T47D (cell line): Measurements from ENCODE around the gene EYS.

Experiments
- DNase-seq, 2 experiments: peaks; one replicate each; pipeline versions ENCODE4 v3.0.0 to v3.0.0-alpha.2; 2011 to 2012; ENCODE audit warnings: low read depth in 1 of 2, low spot score in 1 of 2
- JUND ChIP-seq: IDR thresholded peaks from 2 replicates; pipeline ENCODE4 v1.6.1; 2012; ENCODE audit warnings: low read depth
- in situ Hi-C: cut with HindIII; loops from 2 replicates; pipeline ENCODE4 v1.10.0; 2016; ENCODE audit warnings: low sequenced_read_pairs, low pct_unique_long_range_greater_than_20kb

EYS gene

GRCh38 chr6:64672651-64673050 lies 1034.4 kb downstream of the EYS start:
- no peak for TF ChIP-seq JUND
- in situ Hi-C loops: no loop called here
- DNase-seq: no peak

DNA sequence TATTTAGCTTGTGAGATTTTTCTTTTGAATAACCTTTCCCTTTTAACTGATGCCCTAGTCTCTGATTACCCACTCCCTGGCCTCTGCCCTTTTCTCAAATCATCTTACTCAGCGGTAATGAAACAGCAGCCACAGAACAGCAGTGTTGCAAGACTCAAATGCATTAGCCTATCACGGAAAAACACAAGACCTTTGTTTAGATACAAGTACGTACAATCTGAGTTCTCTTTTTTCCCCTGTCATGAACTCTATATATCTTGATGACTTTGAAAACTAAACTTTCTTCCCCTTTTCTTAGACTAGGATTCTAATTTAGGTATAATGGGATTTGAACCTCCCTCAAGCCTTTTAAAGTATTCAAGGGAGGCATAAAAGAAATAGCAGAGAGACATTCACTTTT lies 1034.9 kb downstream of the EYS start:
- in situ Hi-C loops: no loop called here
- no peak for DNase-seq
- no peak for TF ChIP-seq JUND

GRCh38 chr6:64665137-64665536 lies 1041.9 kb downstream of the EYS start:
- no peak for DNase-seq
- TF ChIP-seq JUND: no peak

GRCh38 chr6:64664480-64664879 lies 1042.5 kb downstream of the EYS start:
- in situ Hi-C loops: no loop called here
- TF ChIP-seq JUND: no peak
- no peak for DNase-seq

More at GRCh38 chr6:64665137-64665536, 1041.9 kb downstream of the EYS start:
- in situ Hi-C loops: no loop called here

GRCh38 chr6:64644024-64644423 lies 1063.0 kb downstream of the EYS start:
- in situ Hi-C loops: no loop called here
- no peak for TF ChIP-seq JUND
- DNase-seq: no peak

DNA sequence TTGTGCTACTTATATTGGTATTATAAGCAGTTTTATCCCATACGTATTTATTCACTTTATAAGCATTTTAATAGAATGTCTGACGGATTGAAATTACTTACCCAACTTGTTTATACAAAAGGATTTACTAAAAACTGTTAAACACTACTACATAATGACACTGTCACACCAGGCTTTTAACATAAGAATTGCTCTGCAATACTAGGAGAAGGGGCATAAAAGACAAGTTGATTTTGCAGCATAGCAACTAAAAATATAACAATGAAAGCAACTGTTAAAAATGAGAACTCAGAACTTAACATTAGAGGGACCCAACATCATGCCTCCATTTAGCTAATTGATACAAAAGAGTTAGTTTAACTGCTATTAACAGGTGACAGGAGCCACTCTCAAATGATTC lies 1076.1 kb downstream of the EYS start:
- DNase-seq: no peak
- in situ Hi-C loops: no loop called here
- no peak for TF ChIP-seq JUND

- no peak for DNase-seq
- in situ Hi-C loops: no loop called here
- no peak for TF ChIP-seq JUND
These were observed 1084.1 kb downstream of the EYS start for GRCh38 chr6:64622944-64623343.

DNA sequence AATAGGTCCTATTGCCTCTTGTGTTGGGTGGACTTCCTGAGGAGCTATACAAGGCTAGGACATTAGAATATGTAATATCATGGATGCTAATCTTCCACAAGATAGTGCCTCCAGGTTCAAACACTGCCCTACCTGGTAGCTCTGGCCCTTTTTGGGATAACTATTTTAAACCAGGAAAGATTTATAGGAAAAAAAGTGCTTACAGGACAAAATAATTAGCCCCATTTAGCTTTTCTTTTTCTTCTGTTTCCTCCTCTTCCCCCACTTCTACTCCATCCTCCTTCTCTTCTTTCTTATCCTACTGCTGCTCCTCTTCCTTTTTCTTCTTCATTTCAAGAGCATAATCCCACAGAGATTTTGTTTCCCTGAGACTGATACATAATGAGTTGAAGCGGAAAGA lies 1104.0 kb downstream of the EYS start:
- no peak for DNase-seq
- in situ Hi-C loops: no loop called here
- no peak for TF ChIP-seq JUND

DNA sequence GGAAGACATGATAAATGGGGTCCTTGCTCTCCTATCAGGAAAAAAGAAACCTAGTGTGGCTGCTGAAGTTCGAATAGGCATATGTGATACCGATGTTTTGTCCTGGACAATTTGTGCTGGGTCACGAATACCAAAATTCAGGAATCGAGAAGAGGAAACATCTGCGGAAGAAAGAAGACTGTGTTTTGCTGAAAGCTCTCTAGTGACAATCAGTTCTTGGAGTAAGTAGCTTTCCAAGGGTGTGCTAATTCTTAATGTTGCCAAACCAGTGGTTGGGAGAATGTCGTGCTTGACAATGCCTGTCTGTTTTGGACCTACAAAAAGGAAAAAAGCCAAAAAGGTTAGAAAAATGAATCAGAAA lies 1115.4 kb downstream of the EYS start:
- in situ Hi-C loops: no loop called here
- DNase-seq: no peak
- TF ChIP-seq JUND: no peak

DNA sequence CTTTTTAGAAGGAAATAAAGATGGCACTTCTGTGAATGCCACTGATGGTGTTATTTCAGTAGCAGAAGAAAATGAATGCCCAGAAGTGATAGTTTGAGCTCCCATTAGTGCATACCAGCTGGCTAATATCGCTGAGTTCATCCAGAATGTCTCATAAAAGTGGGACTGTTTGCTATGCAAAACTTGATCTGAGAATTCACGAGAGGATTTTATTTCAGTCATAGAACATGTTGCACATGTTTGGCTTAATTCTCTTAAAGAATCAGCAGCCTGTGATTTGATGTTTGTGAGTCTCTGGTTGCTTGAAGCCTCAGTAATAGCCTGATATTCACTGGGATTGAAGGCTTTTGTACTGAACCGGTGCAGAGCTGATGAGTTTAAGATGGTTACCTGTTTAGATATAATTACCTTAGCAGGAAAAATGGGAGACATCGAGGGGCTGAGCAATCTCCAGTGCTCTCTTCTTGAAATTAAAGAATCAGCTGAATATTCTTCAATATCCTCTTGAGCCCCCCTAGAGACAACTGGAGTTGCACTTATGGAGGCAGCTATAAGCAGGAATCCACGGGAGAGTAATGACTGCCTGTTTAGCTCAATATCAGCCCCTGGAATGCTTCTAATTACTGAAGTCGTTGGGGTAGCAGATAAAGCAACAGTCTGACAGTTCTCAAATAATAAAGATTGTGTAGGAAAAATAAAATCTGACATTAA lies 1115.9 kb downstream of the EYS start:
- no peak for DNase-seq
- no peak for TF ChIP-seq JUND

GRCh38 chr6:64589961-64590360 lies 1117.1 kb downstream of the EYS start:
- no peak for TF ChIP-seq JUND
- in situ Hi-C loops: no loop called here

More for the DNA sequence above, 1115.9 kb downstream of the EYS start:
- in situ Hi-C loops: no loop called here

DNA sequence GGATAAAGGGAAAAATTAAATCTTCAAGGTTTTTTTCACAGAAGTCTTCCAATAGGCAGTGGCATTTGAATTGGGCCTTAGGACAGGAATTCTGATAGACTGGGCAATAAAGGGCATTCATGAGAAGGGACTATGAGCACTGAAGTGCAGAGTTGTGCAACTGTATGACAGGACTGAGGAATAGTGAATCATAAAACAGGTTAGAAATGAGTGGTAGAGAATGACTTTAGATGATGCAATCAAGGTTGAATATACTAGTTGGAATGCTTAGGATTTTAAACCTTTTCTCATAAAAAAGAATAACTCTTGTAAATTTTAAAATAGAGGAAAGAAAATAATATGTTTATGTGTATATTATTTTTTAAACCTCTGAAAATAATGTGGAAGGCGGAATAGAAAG lies 1126.7 kb downstream of the EYS start:
- no peak for DNase-seq
- no peak for TF ChIP-seq JUND
- in situ Hi-C loops: no loop called here

More at GRCh38 chr6:64589961-64590360, 1117.1 kb downstream of the EYS start:
- DNase-seq: no peak

DNA sequence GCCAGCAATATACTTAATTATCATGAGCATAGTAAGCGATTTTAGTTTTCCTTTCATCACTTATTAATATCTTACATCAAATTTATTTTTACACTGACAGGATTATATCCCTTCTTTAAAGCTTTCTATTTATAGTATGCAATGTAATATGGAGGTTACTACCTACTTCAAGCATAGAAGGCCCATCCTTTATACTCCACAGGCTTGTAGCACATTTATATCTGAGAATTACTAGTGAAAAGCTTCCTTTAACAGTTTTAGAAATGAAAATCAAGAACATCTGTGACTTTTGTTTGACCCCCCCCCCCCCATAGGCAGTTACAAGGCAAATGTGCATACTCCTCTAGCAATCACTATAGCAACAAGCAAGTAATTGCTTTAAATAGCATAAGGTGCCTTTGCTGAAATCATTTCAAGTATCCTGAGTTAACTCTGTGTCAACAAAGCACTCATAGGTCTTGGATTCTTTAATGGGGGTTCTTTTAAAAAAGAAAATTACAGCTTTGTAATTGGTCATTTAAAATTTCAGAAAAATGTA lies 1153.7 kb downstream of the EYS start:
- in situ Hi-C loops: no loop called here
- TF ChIP-seq JUND: no peak
- DNase-seq: no peak
